ENCODE results near the gene PKNOX2.

- no peak for TF ChIP-seq ZFX (IDR thresholded peaks at IDR 0.05)
- no peak for TF ChIP-seq CTCF (conservative IDR thresholded peaks at IDR 0.05)
These were observed 19.1 kb downstream of the PKNOX2 start for GRCh38 chr11:125183641-125184040.

Measured in C4-2B (cell line).